Mucosa of descending colon (tissue), 3 donors: Measurements from ENCODE around the gene EGR2. TPM values are rescaled to one million over a fixed set of nuclear protein-coding genes. Genes with fewer than 3 reads are reported as not detected.
A peak's percentile ranks its signal among the peaks of the same experiment; 100 is the strongest.

Experiments used
- ATAC-seq: fragments of 200-7000 bp; cut with Tn5 transposase; one replicate; pipeline ENCODE4 v1.9.1; 2020; ENCODE audit warnings: mild to moderate bottlenecking, moderate library complexity
- DNase-seq, 3 donors: peaks; one replicate each; pipeline ENCODE4 v3.0.0-alpha.2; 2020
- H3K36me3 ChIP-seq: fragments of 200-600 bp; one replicate; pipeline ENCODE4 v1.8.0; 2021; ENCODE audit warnings: low read depth, mild to moderate bottlenecking
- H3K4me1 ChIP-seq: fragments of 200-600 bp; one replicate; pipeline ENCODE4 v1.8.0; 2021; ENCODE audit warnings: low read depth, mild to moderate bottlenecking
- H3K4me3 ChIP-seq: fragments of 200-600 bp; one replicate; pipeline ENCODE4 v1.8.0; 2021; ENCODE audit warnings: mild to moderate bottlenecking
- H3K9me3 ChIP-seq: fragments of 200-600 bp; one replicate; pipeline ENCODE4 v1.8.0; 2021; ENCODE audit warnings: mild to moderate bottlenecking
- intact Hi-C, 2 donors: fragments of 100-400 bp; cut with DNase I in 1 of 2; cut with micrococcal nuclease in 1 of 2; formaldehyde crosslinking; loops; one replicate each; pipeline versions ENCODE4 v1.11.0 to v1.11.1; 2022; cut with DNase I, micrococcal nuclease
- total RNA-seq, 3 donors: library from RNA; stranded (reverse); fragmentation: NEBNext Ultra II Directional in 2 of 3; extraction: Animal tissue kit (Norgen Biotek cat#: 25700) in 2 of 3; gene quantifications; one replicate each; pipeline versions ENCODE4 v1.2.1 to v1.2.4, GENCODE V29; 2021 to 2023
- TF ChIP-seq, protein P1 (sequence below): fragments of 200-600 bp; IDR thresholded peaks from one replicate; pipeline ENCODE4 v1.8.0; 2022; ENCODE audit warnings: antibody characterized with exemption, mild to moderate bottlenecking
- donor health status: DM: no; HTN: no; CAD: no; lungs with moderate emphysema.
- donor health status: DM: no; HTN: no; CAD: no.
- donor health status: DM: no; HTN: yes; CAD: no.

EGR2 gene
- total RNA-seq, 3 donors from 2014 or later = 0.36 to 5.5 (median 0.75) TPM

DNA sequence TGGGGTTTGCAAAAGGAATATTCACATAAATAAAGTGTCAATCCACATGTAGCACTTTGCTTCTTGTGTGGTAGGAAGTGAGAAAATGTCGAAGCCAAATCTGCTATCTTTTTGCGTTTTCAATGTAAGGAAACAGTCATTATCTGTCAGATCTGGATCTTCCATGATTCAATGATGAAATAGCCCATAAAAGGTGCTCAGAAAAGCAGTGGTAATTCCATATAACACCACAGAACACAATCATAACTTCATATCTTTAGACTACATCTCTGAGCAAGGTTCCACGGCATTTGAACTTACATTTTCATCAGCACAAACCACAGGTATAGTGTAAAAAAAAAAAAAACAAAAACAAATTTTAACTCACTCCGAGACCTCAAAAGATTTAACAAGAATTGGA lies 39.9 kb upstream of the EGR2 start:
- intact Hi-C loops = no loop called here
- DNase-seq (no peak), ATAC-seq (no peak)
- no peaks in the 10 kb centered on the region for H3K9me3 ChIP-seq
- H3K36me3 ChIP-seq = no peaks in the 10 kb centered on the region
- H3K4me3 ChIP-seq = no peak overlapping the region
- no peaks in the 10 kb centered on the region for H3K4me1 ChIP-seq
- TF ChIP-seq, protein P1, sequence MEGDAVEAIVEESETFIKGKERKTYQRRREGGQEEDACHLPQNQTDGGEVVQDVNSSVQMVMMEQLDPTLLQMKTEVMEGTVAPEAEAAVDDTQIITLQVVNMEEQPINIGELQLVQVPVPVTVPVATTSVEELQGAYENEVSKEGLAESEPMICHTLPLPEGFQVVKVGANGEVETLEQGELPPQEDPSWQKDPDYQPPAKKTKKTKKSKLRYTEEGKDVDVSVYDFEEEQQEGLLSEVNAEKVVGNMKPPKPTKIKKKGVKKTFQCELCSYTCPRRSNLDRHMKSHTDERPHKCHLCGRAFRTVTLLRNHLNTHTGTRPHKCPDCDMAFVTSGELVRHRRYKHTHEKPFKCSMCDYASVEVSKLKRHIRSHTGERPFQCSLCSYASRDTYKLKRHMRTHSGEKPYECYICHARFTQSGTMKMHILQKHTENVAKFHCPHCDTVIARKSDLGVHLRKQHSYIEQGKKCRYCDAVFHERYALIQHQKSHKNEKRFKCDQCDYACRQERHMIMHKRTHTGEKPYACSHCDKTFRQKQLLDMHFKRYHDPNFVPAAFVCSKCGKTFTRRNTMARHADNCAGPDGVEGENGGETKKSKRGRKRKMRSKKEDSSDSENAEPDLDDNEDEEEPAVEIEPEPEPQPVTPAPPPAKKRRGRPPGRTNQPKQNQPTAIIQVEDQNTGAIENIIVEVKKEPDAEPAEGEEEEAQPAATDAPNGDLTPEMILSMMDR = no peak

- H3K9me3 ChIP-seq = no peaks in the 10 kb centered on the region
- DNase-seq (no peak), ATAC-seq (no peak)
- intact Hi-C loops = no loop called here
- no peaks in the 10 kb centered on the region for H3K4me1 ChIP-seq
- H3K4me3 ChIP-seq = no peak overlapping the region
- TF ChIP-seq, protein P1 = no peak
- H3K36me3 ChIP-seq = no peaks in the 10 kb centered on the region
Observed at GRCh38 chr10:62853710-62854109, 37.5 kb upstream of the EGR2 start.

- ATAC-seq (peak; percentile 32), DNase-seq (no peak)
- intact Hi-C loops = no loop called here
- H3K4me1 ChIP-seq = no peaks in the 10 kb centered on the region
- H3K4me3 ChIP-seq = no peak overlapping the region
- H3K9me3 ChIP-seq = no peaks in the 10 kb centered on the region
- TF ChIP-seq, protein P1 = no peak
- H3K36me3 ChIP-seq = no peaks in the 10 kb centered on the region
Observed at GRCh38 chr10:62852961-62853702, 37.0 kb upstream of the EGR2 start.

- DNase-seq = no peak
- TF ChIP-seq, protein P1 = no peak
- intact Hi-C loops = no loop called here
- peaks cover 4% of the 10 kb centered on the region for H3K9me3 ChIP-seq
- H3K4me3 ChIP-seq = no peak overlapping the region
- no peaks in the 10 kb centered on the region for H3K4me1 ChIP-seq
- ATAC-seq = no peak
- H3K36me3 ChIP-seq = no peaks in the 10 kb centered on the region
Observed at GRCh38 chr10:62851442-62851841, 35.3 kb upstream of the EGR2 start.

DNA sequence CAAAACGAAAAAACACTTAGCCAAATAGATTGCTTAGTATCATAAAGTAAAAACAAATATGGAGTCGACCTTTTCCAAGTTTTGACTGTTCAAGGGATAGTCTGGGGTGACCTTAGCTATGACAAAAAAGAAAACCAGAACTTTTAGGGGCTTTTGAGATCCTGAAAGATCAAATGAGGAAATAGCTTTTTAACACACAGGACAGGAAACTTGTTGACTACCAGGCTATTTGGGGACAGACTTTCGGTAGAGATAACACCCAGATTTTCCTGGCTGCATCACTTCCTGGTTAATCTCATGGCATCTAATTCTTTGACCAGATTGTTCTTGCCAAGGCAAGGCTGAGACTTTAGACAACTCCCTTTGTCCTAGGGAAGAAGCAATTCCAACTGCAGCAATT lies 34.5 kb upstream of the EGR2 start:
- peaks cover 4% of the 10 kb centered on the region for H3K9me3 ChIP-seq
- ATAC-seq (no peak), DNase-seq (no peak)
- intact Hi-C loops = no loop called here
- H3K4me1 ChIP-seq = no peaks in the 10 kb centered on the region
- TF ChIP-seq, protein P1 = no peak
- no peaks in the 10 kb centered on the region for H3K36me3 ChIP-seq
- H3K4me3 ChIP-seq = no peak overlapping the region
